LNCAP (cell line): Measurements from ENCODE around the gene RASAL2.
A peak's percentile ranks its signal among the peaks of the same experiment; 100 is the strongest.

Experiments used
- TF ChIP-seq, protein P1 (sequence below): fragments of 450-650 bp; IDR thresholded peaks from 2 replicates; pipeline ENCODE4 v1.5.1; 2017; ENCODE audit warnings: mild to moderate bottlenecking

The RASAL2 gene

DNA sequence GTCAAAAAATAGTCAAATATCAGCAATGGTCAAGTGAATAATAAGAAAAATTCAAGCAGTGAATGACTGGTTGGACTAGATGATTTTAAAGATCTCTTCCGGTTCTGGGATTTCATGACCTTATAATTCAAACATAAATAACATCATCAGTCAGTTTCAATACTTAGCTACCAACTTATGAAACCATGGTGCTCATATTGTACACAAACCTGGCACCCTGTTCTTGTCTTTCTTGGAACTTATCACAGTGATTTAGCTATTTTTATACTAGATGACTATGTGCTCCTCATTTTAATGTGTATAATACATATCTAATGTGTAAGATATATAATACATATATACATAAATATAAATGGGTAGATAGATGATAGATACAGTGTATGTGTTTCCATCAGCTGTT is 245.9 kb downstream of the RASAL2 start:
- TF ChIP-seq, protein P1, sequence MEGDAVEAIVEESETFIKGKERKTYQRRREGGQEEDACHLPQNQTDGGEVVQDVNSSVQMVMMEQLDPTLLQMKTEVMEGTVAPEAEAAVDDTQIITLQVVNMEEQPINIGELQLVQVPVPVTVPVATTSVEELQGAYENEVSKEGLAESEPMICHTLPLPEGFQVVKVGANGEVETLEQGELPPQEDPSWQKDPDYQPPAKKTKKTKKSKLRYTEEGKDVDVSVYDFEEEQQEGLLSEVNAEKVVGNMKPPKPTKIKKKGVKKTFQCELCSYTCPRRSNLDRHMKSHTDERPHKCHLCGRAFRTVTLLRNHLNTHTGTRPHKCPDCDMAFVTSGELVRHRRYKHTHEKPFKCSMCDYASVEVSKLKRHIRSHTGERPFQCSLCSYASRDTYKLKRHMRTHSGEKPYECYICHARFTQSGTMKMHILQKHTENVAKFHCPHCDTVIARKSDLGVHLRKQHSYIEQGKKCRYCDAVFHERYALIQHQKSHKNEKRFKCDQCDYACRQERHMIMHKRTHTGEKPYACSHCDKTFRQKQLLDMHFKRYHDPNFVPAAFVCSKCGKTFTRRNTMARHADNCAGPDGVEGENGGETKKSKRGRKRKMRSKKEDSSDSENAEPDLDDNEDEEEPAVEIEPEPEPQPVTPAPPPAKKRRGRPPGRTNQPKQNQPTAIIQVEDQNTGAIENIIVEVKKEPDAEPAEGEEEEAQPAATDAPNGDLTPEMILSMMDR = no peak

GRCh38 chr1:178341261-178341956 is 247.5 kb downstream of the RASAL2 start:
- TF ChIP-seq, protein P1 = no peak

DNA sequence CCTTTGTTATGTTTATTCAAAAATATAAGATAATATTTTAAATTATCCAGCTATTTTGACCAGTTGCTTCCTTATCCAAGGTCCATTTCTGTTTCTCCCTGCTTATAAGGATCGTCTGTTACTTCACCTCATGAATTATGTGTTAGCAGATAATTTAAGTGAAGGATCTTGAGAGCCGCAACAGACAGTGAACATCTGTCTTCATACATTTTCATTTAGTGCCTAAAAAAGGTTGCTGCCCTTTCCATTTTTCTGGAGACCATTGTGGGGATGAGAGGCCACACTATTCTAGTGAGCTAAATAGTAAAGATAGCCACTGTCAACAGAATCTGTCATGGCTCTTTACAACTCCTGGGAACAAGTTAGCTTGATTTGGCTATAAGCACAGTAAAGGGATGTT is 248.8 kb downstream of the RASAL2 start:
- TF ChIP-seq, protein P1 = no peak

GRCh38 chr1:178344513-178345091 is 250.7 kb downstream of the RASAL2 start:
- TF ChIP-seq, protein P1 = peak; percentile 56

DNA sequence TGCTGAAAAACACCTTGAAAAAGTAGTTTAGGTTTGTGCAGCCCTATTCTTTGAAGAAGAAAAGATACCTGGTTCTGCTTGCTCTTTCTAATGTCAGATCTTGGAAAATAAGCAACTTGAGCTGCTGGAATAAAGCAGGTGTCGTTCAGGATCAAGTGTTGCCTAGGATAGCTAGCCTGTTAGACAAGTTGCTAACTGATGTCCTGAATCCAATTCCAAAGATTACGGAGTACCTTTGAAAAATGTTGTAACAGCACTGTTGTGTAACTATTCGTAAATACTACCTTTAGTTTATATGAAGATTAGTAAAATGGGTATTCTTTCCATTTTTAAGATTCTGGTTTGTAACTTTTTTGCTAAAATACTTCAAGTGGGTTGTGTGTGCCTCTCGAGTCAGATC is 251.3 kb downstream of the RASAL2 start:
- TF ChIP-seq, protein P1 = no peak

- TF ChIP-seq, protein P1 = no peak
Observed at GRCh38 chr1:178345807-178346206, 251.9 kb downstream of the RASAL2 start.

GRCh38 chr1:178349801-178350200 is 255.9 kb downstream of the RASAL2 start:
- TF ChIP-seq, protein P1 = no peak
